ENCODE measurements around the gene ICAM1.

GRCh38 chr19:10321874-10322835 is 51.2 kb downstream of the ICAM1 start:
- TF ChIP-seq CTCF (IDR thresholded peaks at IDR 0.05): no peak
- TF ChIP-seq POLR2A (IDR thresholded peaks at IDR 0.05): no peak
- no peak for TF ChIP-seq POLR2AphosphoS5 (IDR thresholded peaks at IDR 0.05)
